HEK293 (cell line): ENCODE results near the gene KLHL25.

Experiments
- CTCF ChIA-PET: fragments of 350-600 bp; formaldehyde crosslinking; extraction: SDS; loops from one replicate; lab custom pipeline; 2021; ENCODE audit warnings: antibody characterized with exemption; lab: Yijun Ruan, JAX
- POLR2A ChIA-PET: fragments of 300-600 bp; formaldehyde crosslinking; extraction: SDS; loops from one replicate; lab custom pipeline; 2020; ENCODE audit warnings: antibody characterized with exemption, inconsistent platforms; lab: Yijun Ruan, JAX
- H3K27ac ChIP-seq: fragments of 200-500 bp; sonication (Bioruptor generic); 2 replicates; pipeline ENCODE4 v1.5.1; 2014; ENCODE audit warnings: low read depth, low read length, control low read depth, inconsistent platforms; ENCODE audit errors: extremely low read depth
- H3K36me3 ChIP-seq, 2 experiments: fragments of 200-500 bp in 1 of 2; sonication (Bioruptor generic) in 1 of 2; 1 replicate in 1 of 2; 2 replicates in 1 of 2; pipeline ENCODE4 v1.5.1; 2014 to 2017; ENCODE audit warnings: inconsistent platforms in 2 of 2, low read length in 2 of 2; ENCODE audit not compliant: control insufficient read depth in 2 of 2, insufficient read depth in 1 of 2
- H3K4me1 ChIP-seq: fragments of 200-500 bp; sonication (Bioruptor generic); 2 replicates; pipeline ENCODE4 v1.5.1; 2014; ENCODE audit warnings: mild to moderate bottlenecking, low read length, inconsistent platforms; ENCODE audit not compliant: control insufficient read depth, insufficient read depth
- H3K4me3 ChIP-seq: 2 replicates; pipeline ENCODE4 v1.5.1; 2011; ENCODE audit warnings: low read depth, mild to moderate bottlenecking, control low read depth, low read length, moderate library complexity
- H3K9me3 ChIP-seq: fragments of 200-500 bp; sonication (Bioruptor generic); 2 replicates; pipeline ENCODE4 v1.5.1; 2014; ENCODE audit warnings: low read depth, low read length, inconsistent platforms; ENCODE audit not compliant: control insufficient read depth, insufficient read depth
- HOXD13 ChIP-seq: sonication (generic); formaldehyde crosslinking; IDR thresholded peaks from 2 replicates; pipeline ENCODE4 v1.8.0; 2022; ENCODE audit warnings: missing genetic modification reagents, borderline replicate concordance
- PBX3 ChIP-seq: sonication (generic); formaldehyde crosslinking; IDR thresholded peaks from 2 replicates; pipeline ENCODE4 v1.8.1; 2022; ENCODE audit warnings: mild to moderate bottlenecking, moderate library complexity, missing genetic modification reagents
- SALL2 ChIP-seq: fragments of 450-650 bp; formaldehyde crosslinking; IDR thresholded peaks from 2 replicates; pipeline ENCODE4 v1.5.0; 2017; ENCODE audit warnings: missing biosample characterization, mild to moderate bottlenecking, missing genetic modification characterization, borderline replicate concordance
- SP3 ChIP-seq: fragments of 450-650 bp; formaldehyde crosslinking; IDR thresholded peaks from 2 replicates; pipeline ENCODE4 v1.5.1; 2016; ENCODE audit warnings: missing biosample characterization, missing genetic modification characterization
- TCF7L2 ChIP-seq: IDR thresholded peaks from 2 replicates; pipeline ENCODE4 v1.6.1; 2011; ENCODE audit warnings: low read depth, mild to moderate bottlenecking, inconsistent platforms, low read length, moderate library complexity, borderline replicate concordance
- TRIM28 ChIP-seq: IDR thresholded peaks from 2 replicates; pipeline ENCODE4 v1.6.1; 2011; ENCODE audit warnings: low read length, control low read depth, borderline replicate concordance
- YY1 ChIP-seq: fragments of 450-650 bp; formaldehyde crosslinking; IDR thresholded peaks from 2 replicates; pipeline ENCODE4 v1.5.1; 2018; ENCODE audit warnings: missing biosample characterization, missing genetic modification characterization
- ZBTB10 ChIP-seq: fragments of 450-650 bp; formaldehyde crosslinking; IDR thresholded peaks from 2 replicates; pipeline ENCODE4 v1.5.1; 2016; ENCODE audit warnings: missing biosample characterization, missing genetic modification characterization
- ZBTB11 ChIP-seq: fragments of 450-650 bp; formaldehyde crosslinking; conservative IDR thresholded peaks from 2 replicates; pipeline ENCODE4 v1.5.1; 2016; ENCODE audit warnings: low read depth, missing biosample characterization, missing genetic modification characterization
- ZEB2 ChIP-seq: fragments of 450-650 bp; formaldehyde crosslinking; IDR thresholded peaks from 2 replicates; pipeline ENCODE4 v1.5.1; 2016; ENCODE audit warnings: missing biosample characterization, missing genetic modification characterization
- ZNF10 ChIP-seq: fragments of 450-650 bp; formaldehyde crosslinking; IDR thresholded peaks from 2 replicates; pipeline ENCODE4 v1.5.1; 2017; ENCODE audit warnings: missing biosample characterization, missing genetic modification characterization
- ZNF26 ChIP-seq: fragments of 450-650 bp; formaldehyde crosslinking; IDR thresholded peaks from 2 replicates; pipeline ENCODE4 v1.5.1; 2016; ENCODE audit warnings: missing biosample characterization, missing genetic modification characterization
- ZNF280D ChIP-seq: fragments of 450-650 bp; formaldehyde crosslinking; IDR thresholded peaks from 2 replicates; pipeline ENCODE4 v1.5.1; 2016; ENCODE audit warnings: missing biosample characterization, missing genetic modification characterization
- ZNF473 ChIP-seq: fragments of 450-650 bp; formaldehyde crosslinking; IDR thresholded peaks from 2 replicates; pipeline ENCODE4 v1.5.1; 2017; ENCODE audit warnings: missing biosample characterization, missing genetic modification characterization
- ZNF48 ChIP-seq: fragments of 450-650 bp; formaldehyde crosslinking; IDR thresholded peaks from 2 replicates; pipeline ENCODE4 v1.5.1; 2016; ENCODE audit warnings: missing biosample characterization, missing genetic modification characterization
- ZNF529 ChIP-seq: fragments of 450-650 bp; formaldehyde crosslinking; IDR thresholded peaks from 2 replicates; pipeline ENCODE4 v1.5.1; 2017; ENCODE audit warnings: missing genetic modification characterization, missing biosample characterization; ENCODE audit not compliant: insufficient replicate concordance
- ZNF571 ChIP-seq: fragments of 450-650 bp; formaldehyde crosslinking; IDR thresholded peaks from 2 replicates; pipeline ENCODE4 v1.5.0; 2017; ENCODE audit warnings: missing biosample characterization, missing genetic modification characterization
- ZNF596 ChIP-seq: fragments of 450-650 bp; IDR thresholded peaks from 2 replicates; pipeline ENCODE4 v1.5.0; 2018; ENCODE audit warnings: missing biosample characterization, mild to moderate bottlenecking, missing genetic modification characterization, moderate library complexity
- ZNF624 ChIP-seq: fragments of 450-650 bp; formaldehyde crosslinking; IDR thresholded peaks from 2 replicates; pipeline ENCODE4 v1.5.1; 2017; ENCODE audit warnings: missing biosample characterization, missing genetic modification characterization
- ZNF664 ChIP-seq: fragments of 450-650 bp; formaldehyde crosslinking; IDR thresholded peaks from 2 replicates; pipeline ENCODE4 v1.5.1; 2016; ENCODE audit warnings: missing biosample characterization, missing genetic modification characterization
- ZNF670 ChIP-seq: fragments of 450-650 bp; formaldehyde crosslinking; IDR thresholded peaks from 2 replicates; pipeline ENCODE4 v1.5.1; 2016; ENCODE audit warnings: missing biosample characterization, missing genetic modification characterization, low read depth
- ZNF692 ChIP-seq: fragments of 450-650 bp; formaldehyde crosslinking; IDR thresholded peaks from 2 replicates; pipeline ENCODE4 v1.5.1; 2016; ENCODE audit warnings: missing biosample characterization, missing genetic modification characterization
- ZNF843 ChIP-seq: fragments of 450-650 bp; formaldehyde crosslinking; IDR thresholded peaks from 2 replicates; pipeline ENCODE4 v1.5.1; 2016; ENCODE audit warnings: missing biosample characterization, missing genetic modification characterization
- ZSCAN23 ChIP-seq: fragments of 450-650 bp; formaldehyde crosslinking; IDR thresholded peaks from 2 replicates; pipeline ENCODE4 v1.5.1; 2016; ENCODE audit warnings: missing biosample characterization, missing genetic modification characterization

KLHL25 gene

GRCh38 chr15:85760049-85760448, 34.7 kb downstream of the KLHL25 start:
- Histone ChIP-seq H3K27ac (no peak overlapping the region), H3K4me1 (no peaks in the 10 kb centered on the region), H3K4me3 (no peak overlapping the region), H3K9me3 (no peaks in the 10 kb centered on the region), H3K36me3 (peaks cover 0 to 17% of the 10 kb centered on the region in 2 experiments; a peak in 1 of 3 replicates)
- ChIA-PET CTCF (no interaction called here), POLR2A (no interaction called here)
- TF ChIP-seq ZBTB11 (tag by site-specific recombination) (no peak), ZSCAN23 (tag by site-specific recombination) (no peak), TRIM28 (no peak), ZNF529 (no peak), ZNF10 (tag by site-specific recombination) (no peak), TCF7L2 (no peak), ZNF48 (tag by site-specific recombination) (no peak), SALL2 (tag by site-specific recombination) (no peak), ZNF280D (no peak), ZNF571 (tag by site-specific recombination) (no peak), ZNF624 (no peak), ZNF843 (tag by site-specific recombination) (no peak), ZNF670 (no peak), ZBTB10 (tag by site-specific recombination) (no peak), SP3 (tag by site-specific recombination) (no peak), ZNF664 (tag by site-specific recombination) (no peak), ZEB2 (tag by site-specific recombination) (no peak), ZNF473 (tag by site-specific recombination) (no peak)

- ChIA-PET POLR2A (no interaction called here), CTCF (no interaction called here)
- H3K4me1 ChIP-seq, result no peaks in the 10 kb centered on the region
- H3K27ac ChIP-seq, result no peak overlapping the region
- no peaks in the 10 kb centered on the region for H3K9me3 ChIP-seq
- H3K36me3 ChIP-seq, result peaks cover 0 to 17% of the 10 kb centered on the region in 2 experiments; a peak in 1 of 3 replicates
- no peak overlapping the region for H3K4me3 ChIP-seq
- TF ChIP-seq HOXD13 (CRISPR knock-in tag), result no peak
- no peak for TF ChIP-seq ZNF26 (tag by site-specific recombination)
- TF ChIP-seq PBX3, result no peak
- no peak for TF ChIP-seq ZEB2 (tag by site-specific recombination)
- no peak for TF ChIP-seq YY1 (tag by site-specific recombination)
- TF ChIP-seq ZNF692 (tag by site-specific recombination), result no peak
- TF ChIP-seq ZNF596 (tag by site-specific recombination), result no peak
Measured at GRCh38 chr15:85759376-85759775, 35.3 kb downstream of the KLHL25 start.
